LNCAP (cell line): Measurements from ENCODE around the gene PIGQ.

Experiments
- CTCF ChIP-seq: fragments of 450-650 bp; IDR thresholded peaks from 2 replicates; pipeline ENCODE4 v1.5.1; 2017; ENCODE audit warnings: mild to moderate bottlenecking

The PIGQ gene

GRCh38 chr16:632486-633335 lies 62.9 kb downstream of the PIGQ start:
- no peak for TF ChIP-seq CTCF

GRCh38 chr16:633336-634050 lies 63.7 kb downstream of the PIGQ start:
- TF ChIP-seq CTCF, result no peak
